Mesenteric fat pad (tissue), 1 donor: Measurements from ENCODE around the gene TBC1D22A. TPM values are rescaled to one million over a fixed set of nuclear protein-coding genes. Genes with fewer than 3 reads are reported as not detected.
"Not testable (repeated sequence)": the region's sequence is repeated elsewhere in the genome, so short reads cannot be mapped to it uniquely, and the experiment has no call there.

Experiments
- DNase-seq: peaks from one replicate; pipeline ENCODE4 v3.0.0-alpha.2; 2020; ENCODE audit warnings: low spot score
- total RNA-seq: library from RNA; stranded (reverse); fragmentation: NEBNext Ultra II Directional; extraction: Animal tissue kit (Norgen Biotek cat#: 25700); gene quantifications from one replicate; pipeline ENCODE4 v1.2.1, GENCODE V29; 2021
- donor health status: DM: yes; HTN: yes; CAD: no.

TBC1D22A gene
- total RNA-seq, 1 donor from 2014 or later: 24.5 TPM

- DNase-seq: no peak
Measured at GRCh38 chr22:46773076-46773475, 10.6 kb downstream of the TBC1D22A start.

GRCh38 chr22:46774253-46774979 is 12.0 kb downstream of the TBC1D22A start:
- DNase-seq: no peak

- no peak for DNase-seq
Measured at GRCh38 chr22:46774980-46775849, 12.8 kb downstream of the TBC1D22A start.

GRCh38 chr22:46775850-46776826 is 13.7 kb downstream of the TBC1D22A start:
- DNase-seq: no peak

DNA sequence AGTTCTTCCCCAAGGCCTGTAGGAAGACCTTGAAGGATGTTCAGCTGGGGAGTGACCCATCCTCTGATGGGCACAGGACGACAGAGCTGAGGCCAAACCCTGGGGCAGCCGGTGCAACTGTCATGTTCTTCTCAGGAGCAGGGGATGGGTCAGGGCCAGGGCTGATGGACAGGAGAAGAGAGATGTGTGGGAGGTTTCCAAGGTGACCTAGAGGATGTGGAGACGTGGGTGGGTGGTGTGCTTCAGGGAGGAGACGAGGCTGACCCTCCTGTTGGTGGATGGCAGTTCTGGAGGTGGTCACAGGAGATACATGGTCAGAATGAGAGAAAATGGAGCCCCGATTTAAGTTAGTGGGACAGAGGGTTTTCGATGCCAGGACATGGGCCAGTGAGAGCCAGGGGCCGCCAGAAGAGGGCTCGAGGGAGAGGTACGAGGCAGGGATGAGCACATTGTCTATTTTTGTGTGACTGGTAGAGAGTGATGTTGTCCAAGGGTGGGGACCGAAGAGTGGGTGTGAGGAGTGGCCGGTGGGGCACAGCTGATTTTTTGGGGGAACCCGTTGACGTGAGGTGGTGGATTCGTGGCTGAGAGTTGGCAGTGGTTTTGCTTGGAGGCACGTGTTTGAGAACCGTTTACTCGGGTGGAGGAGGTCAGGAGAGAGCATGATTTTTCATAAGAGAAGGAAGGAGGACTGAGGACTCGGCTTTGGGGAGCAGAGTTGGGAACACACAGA is 14.6 kb downstream of the TBC1D22A start:
- no peak for DNase-seq

GRCh38 chr22:46777609-46777970 is 15.1 kb downstream of the TBC1D22A start:
- no peak for DNase-seq

DNA sequence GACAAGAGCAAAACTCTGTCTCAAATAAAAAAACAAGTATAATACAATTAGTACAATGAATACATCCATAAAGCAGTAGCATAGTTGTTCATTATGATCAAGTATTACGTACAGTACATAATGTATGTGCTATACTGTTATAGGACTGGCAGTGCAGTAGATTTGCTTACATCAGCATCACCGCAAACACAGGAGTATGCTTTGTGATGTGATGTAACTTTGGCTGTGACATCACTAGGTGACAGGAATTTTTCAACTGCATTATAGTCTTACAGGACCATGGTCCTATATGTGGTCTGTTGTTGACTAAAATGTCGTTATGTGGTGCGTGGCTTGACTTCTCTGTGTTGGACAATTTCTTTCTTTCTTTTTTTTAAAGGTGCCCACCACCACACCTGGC is 16.6 kb downstream of the TBC1D22A start:
- no peak for DNase-seq

- no peak for DNase-seq
Measured at GRCh38 chr22:46779651-46780050, 17.2 kb downstream of the TBC1D22A start.

DNA sequence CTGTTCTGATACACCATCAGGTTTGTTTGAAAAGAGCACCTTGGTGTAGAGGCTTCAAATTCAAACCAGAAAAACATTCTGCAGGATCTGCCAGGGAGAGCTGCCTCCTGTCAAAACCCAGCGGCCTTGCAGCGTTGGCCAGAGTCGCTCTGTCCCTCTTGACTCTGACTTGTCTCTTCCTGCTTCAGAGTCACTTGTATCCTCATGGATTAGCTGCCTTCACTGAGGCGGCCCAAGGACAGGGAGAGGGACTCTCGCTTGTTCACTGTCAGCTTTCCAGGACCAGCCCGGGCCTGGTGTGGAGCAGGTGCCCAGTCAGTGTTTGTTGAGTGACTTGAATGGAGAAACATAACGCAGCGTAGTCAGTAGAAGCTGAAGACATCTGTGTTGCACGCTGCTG is 18.0 kb downstream of the TBC1D22A start:
- no peak for DNase-seq

DNA sequence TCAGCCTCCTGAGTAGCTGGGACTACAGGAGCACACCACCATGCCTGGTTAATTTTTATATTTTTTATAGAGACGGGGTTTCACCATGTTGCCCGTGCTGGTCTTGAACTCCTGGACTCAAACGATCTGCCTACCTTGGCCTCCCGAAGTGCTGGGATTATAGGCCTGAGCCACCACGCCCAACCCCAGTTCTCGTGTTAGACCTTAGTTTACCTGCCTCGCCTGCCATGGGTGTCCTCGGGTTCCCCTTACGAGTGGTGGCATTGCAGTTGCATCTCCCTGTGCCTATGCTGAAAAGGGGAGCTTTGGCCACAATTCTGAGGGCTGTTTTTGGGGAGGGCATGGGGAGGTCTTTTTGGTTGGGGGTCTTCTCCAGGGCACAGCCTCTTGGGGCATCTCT is 18.8 kb downstream of the TBC1D22A start:
- no peak for DNase-seq

- DNase-seq: not testable (repeated sequence)
Measured at GRCh38 chr22:46782200-46782599, 19.8 kb downstream of the TBC1D22A start.

GRCh38 chr22:46783721-46784120 is 21.3 kb downstream of the TBC1D22A start:
- DNase-seq: no peak

DNA sequence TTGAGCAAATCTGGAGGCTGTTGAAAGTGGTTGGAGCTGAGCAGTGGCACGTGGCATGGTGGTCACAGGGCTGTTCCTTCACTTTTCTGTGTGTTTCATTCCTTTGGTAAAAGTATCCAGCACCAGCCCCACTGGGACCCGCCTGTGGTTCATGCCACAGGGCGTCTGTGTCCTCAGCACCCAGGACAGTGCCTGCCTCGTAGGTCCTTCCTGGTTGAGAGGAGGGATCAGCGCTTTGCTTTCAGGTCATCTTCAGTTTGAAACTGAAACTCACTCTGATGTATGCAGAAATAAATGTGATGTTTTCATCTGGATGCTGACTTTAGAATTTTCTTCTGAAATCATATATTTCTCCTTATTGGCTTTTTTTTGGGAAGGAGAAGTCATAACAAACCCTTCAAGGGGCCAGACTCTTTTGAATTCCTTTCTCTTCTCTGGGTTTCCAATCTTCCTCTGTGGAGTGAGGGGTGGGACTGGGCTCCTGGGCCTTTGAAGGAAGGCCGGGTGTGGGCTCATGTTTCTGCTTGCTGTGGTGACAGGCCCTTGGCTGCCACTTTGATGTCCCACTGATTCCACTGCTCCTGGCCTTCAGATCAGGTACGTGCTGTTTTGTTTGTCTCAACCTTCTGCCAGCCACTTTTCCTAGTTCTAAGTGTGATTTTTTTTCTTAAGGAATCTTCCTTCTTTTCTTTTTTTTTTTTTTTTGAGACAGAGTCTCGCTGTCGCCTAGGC is 26.2 kb downstream of the TBC1D22A start:
- no peak for DNase-seq

DNA sequence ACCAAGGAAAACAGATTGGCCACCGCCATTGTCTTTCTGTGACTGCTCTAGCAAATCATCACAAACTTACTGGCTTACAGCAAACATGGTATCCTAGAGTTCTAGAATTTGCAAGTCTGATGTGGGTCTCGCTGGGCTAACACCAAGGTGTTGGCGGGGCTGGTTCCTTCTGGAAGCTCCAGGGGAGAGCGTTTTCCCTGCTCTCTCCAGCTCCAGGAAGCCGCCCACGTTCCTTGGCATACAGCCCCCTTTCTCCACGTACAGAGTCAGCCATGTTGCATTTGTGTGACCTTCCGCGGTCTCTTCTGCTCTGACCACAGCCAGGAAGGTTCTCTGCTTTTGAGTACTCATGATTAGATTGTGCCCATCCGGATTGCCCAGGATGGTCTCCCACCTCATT is 27.5 kb downstream of the TBC1D22A start:
- DNase-seq: no peak

- no peak for DNase-seq
Measured at GRCh38 chr22:46791201-46791731, 28.8 kb downstream of the TBC1D22A start.

DNA sequence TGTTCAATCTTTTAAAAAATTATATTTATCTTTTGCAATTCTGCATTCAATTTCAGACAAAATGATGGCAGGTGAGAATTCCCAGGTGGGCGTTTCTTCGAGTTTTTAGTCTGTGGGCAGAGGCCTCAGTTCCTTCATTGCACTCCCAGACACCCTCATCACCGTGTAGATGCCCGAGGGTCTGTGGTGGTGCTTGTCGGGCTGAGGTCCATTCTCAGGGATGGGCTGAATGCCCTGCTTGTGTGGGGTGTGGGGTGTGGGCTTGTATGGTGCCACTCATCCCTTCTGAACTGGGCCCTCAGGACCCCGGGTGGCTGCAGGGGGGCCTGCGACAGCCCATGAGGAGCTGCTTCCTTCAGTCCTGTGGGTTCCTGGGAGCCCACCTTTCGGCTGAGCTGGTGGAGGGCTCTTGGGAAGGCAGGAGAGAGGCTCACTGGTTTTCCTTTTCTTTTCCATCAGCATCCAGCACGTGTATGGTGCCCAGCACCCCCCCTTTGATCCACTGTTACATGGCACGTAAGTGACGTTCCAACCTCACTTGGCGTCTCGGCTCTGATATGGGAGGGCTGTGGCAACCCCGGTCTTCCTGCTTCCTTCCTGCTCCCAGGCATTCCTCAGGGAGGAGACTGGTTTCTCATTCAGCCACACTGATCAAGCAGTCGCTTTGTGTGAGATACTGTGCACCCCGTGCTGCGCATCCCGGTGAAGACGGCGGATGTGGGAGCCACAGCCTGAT is 29.8 kb downstream of the TBC1D22A start:
- DNase-seq: no peak

GRCh38 chr22:46792841-46793261 is 30.4 kb downstream of the TBC1D22A start:
- DNase-seq: peak; percentile 41

DNA sequence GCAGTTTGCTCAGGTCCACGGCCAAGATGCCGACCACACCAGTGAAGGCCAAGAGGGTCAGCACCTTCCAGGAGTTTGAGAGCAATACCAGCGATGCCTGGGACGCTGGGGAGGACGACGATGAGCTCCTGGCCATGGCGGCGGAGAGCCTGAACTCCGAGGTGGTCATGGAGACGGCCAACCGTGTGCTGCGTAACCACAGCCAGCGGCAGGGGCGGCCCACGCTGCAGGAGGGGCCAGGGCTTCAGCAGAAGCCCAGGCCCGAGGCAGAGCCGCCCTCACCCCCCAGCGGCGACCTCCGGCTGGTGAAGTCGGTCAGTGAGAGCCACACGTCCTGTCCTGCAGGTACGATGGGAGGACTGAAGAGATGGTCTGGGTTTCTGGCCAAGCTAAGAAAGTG is 31.0 kb downstream of the TBC1D22A start:
- DNase-seq: peak; percentile 45

DNA sequence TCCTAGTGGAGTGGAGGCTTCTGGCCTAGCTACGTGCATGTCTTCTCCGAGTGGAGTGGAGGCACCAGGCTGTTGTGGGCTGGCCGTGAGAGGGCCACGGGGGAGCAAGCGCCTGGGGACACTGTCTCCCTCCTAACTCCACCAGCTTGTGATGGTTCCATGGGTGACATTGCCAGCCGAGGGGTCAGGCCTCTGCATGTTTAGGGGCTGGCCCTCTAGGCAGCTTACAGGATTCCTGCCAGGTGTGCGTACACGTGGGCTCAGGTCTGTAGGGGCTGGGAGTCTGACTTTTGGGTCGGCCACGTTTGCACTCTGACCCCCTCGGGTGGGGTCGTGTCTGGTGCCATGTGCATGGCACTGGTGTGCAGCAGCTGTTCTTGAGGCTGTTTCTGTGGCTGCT is 31.6 kb downstream of the TBC1D22A start:
- peak; percentile 69 for DNase-seq
